Activated CD4-positive, alpha-beta T cell treated with anti-CD3 and anti-CD28 coated beads, Interleukin-2, amount 50 U/mL, for 16 hours (primary cell): ENCODE measurements around the gene NBPF26.
"Not testable (repeated sequence)": the region's sequence is repeated elsewhere in the genome, so short reads cannot be mapped to it uniquely, and the experiment has no call there.

Experiments used
- DNase-seq: peaks from one replicate; pipeline ENCODE4 v3.0.0-alpha.2; 2020

NBPF26 gene

GRCh38 chr1:120723715-120724402, at the start of gene NBPF26:
Gene NBPF26, plus strand, starts transcription at chr1:120723945.
- peak; percentile 84 for DNase-seq

- not testable (repeated sequence) for DNase-seq
Observed at GRCh38 chr1:120680106-120680819, 43.5 kb upstream of the NBPF26 start.

GRCh38 chr1:120680938-120681337, 42.8 kb upstream of the NBPF26 start:
- DNase-seq = not testable (repeated sequence)

- DNase-seq = not testable (repeated sequence)
Observed at GRCh38 chr1:120684397-120684796, 39.3 kb upstream of the NBPF26 start.

- DNase-seq = not testable (repeated sequence)
Observed at GRCh38 chr1:120685622-120686021, 38.1 kb upstream of the NBPF26 start.

GRCh38 chr1:120687250-120687649, 36.5 kb upstream of the NBPF26 start:
- DNase-seq = not testable (repeated sequence)

GRCh38 chr1:120700807-120701562, 22.8 kb upstream of the NBPF26 start:
- not testable (repeated sequence) for DNase-seq

GRCh38 chr1:120723358-120723714, 409 bp upstream of the NBPF26 start:
- DNase-seq = not testable (repeated sequence)

- peak; percentile 11 for DNase-seq
Observed at GRCh38 chr1:120724507-120724906, 762 bp downstream of the NBPF26 start.

GRCh38 chr1:120728811-120729210, 5.1 kb downstream of the NBPF26 start:
- DNase-seq = peak; percentile 3

GRCh38 chr1:120769090-120769489, 45.3 kb downstream of the NBPF26 start:
- peak; percentile 1 for DNase-seq

- DNase-seq = peak; percentile 15
Observed at GRCh38 chr1:120805452-120805851, 81.7 kb downstream of the NBPF26 start.

GRCh38 chr1:120811822-120812221, 88.1 kb downstream of the NBPF26 start:
- peak; percentile 46 for DNase-seq

- not testable (repeated sequence) for DNase-seq
Observed at GRCh38 chr1:120825051-120825450, 101.3 kb downstream of the NBPF26 start.

GRCh38 chr1:120826623-120827022, 102.9 kb downstream of the NBPF26 start:
- DNase-seq = not testable (repeated sequence)

- peak; percentile 88 for DNase-seq
Observed at GRCh38 chr1:120844186-120844944, 120.6 kb downstream of the NBPF26 start.

- not testable (repeated sequence) for DNase-seq
Observed at GRCh38 chr1:120844945-120845330, 121.2 kb downstream of the NBPF26 start.

- peak; percentile 36 for DNase-seq
Observed at GRCh38 chr1:120849400-120850286, 125.9 kb downstream of the NBPF26 start.

- not testable (repeated sequence) for DNase-seq
Observed at GRCh38 chr1:120850287-120850536, 126.5 kb downstream of the NBPF26 start.

- DNase-seq = peak; percentile 97
Observed at GRCh38 chr1:120850537-120851421, 127.0 kb downstream of the NBPF26 start.

GRCh38 chr1:120858144-120858543, 134.4 kb downstream of the NBPF26 start:
- not testable (repeated sequence) for DNase-seq
